H1 (cell line): Measurements from ENCODE around the gene GPR141. TPM values are rescaled to one million over a fixed set of nuclear protein-coding genes. Genes with fewer than 3 reads are reported as not detected.

Source experiments
- CTCF ChIA-PET: fragments of 300-600 bp; sonication (Branson Sonifier 250); formaldehyde crosslinking; loops from one replicate; lab custom pipeline; 2021; ENCODE audit not compliant: partially characterized antibody; lab: Charles Lee
- POLR2A ChIA-PET: fragments of 300-600 bp; sonication (Branson Sonifier 250); formaldehyde crosslinking; loops from one replicate; lab custom pipeline; 2021; ENCODE audit warnings: inconsistent platforms; ENCODE audit not compliant: partially characterized antibody; lab: Charles Lee
- DNase-seq, 2 experiments: peaks; one replicate each; pipeline versions ENCODE4 v3.0.0 to v3.0.0-alpha.2; 2010 to 2022; ENCODE audit warnings: low spot score in 2 of 2, low read depth in 1 of 2, mixed read lengths in 1 of 2
- FAIRE-seq: peaks from 2 replicates; lab custom pipeline; 2011; peaks lifted over from hg19 to GRCh38; lab: Jason Lieb, UNC
- H2AFZ ChIP-seq: 2 replicates; pipeline ENCODE4 v1.8.1; 2012; ENCODE audit warnings: low read length, inconsistent platforms
- H2AK5ac ChIP-seq: 2 replicates; pipeline ENCODE4 v1.6.1; 2013; ENCODE audit warnings: low read depth, low read length
- H2BK120ac ChIP-seq: replicated peaks from 2 replicates; pipeline ENCODE3; 2013; ENCODE audit warnings: low read depth, low read length, inconsistent platforms
- H2BK12ac ChIP-seq: 2 replicates; pipeline ENCODE4 v1.6.1; 2013; ENCODE audit warnings: low read depth, low read length
- H2BK15ac ChIP-seq: 2 replicates; pipeline ENCODE4 v1.6.1; 2013; ENCODE audit warnings: low read length
- H2BK20ac ChIP-seq: 2 replicates; pipeline ENCODE4 v1.6.1; 2013; ENCODE audit warnings: low read length
- H2BK5ac ChIP-seq: 2 replicates; pipeline ENCODE4 v1.6.1; 2013; ENCODE audit warnings: low read depth, low read length
- H3K14ac ChIP-seq: 2 replicates; pipeline ENCODE4 v1.6.1; 2013; ENCODE audit warnings: inconsistent platforms; ENCODE audit not compliant: insufficient read length
- H3K18ac ChIP-seq: 2 replicates; pipeline ENCODE4 v1.6.1; 2013; ENCODE audit warnings: low read length; ENCODE audit errors: extremely low read depth
- H3K23ac ChIP-seq: 2 replicates; pipeline ENCODE4 v1.6.1; 2013; ENCODE audit warnings: inconsistent platforms; ENCODE audit not compliant: insufficient read length
- H3K23me2 ChIP-seq: 2 replicates; pipeline ENCODE4 v1.6.1; 2013; ENCODE audit warnings: low read depth, low read length
- H3K27ac ChIP-seq: 2 replicates; pipeline ENCODE4 v1.6.1; 2011; ENCODE audit warnings: low read depth, low read length, inconsistent platforms
- H3K27me3 ChIP-seq, 4 experiments: replicated peaks in 1 of 4; 1 replicate in 1 of 4; 2 replicates in 3 of 4; pipeline versions ENCODE4 v1.6.1 to v1.8.1; 2011 to 2013; ENCODE audit warnings: low read length in 3 of 4, mild to moderate bottlenecking in 3 of 4, inconsistent platforms in 2 of 4, mixed read lengths in 2 of 4, moderate library complexity in 1 of 4; ENCODE audit not compliant: control insufficient read depth in 3 of 4, insufficient read depth in 3 of 4; ENCODE audit errors: extremely low read depth in 1 of 4
- H3K36me3 ChIP-seq, 4 experiments: 2 replicates each; pipeline versions ENCODE4 v1.6.1 to v1.8.1; 2011 to 2013; ENCODE audit warnings: mild to moderate bottlenecking in 4 of 4, low read length in 3 of 4, moderate library complexity in 2 of 4, control low read depth in 1 of 4, inconsistent platforms in 1 of 4; ENCODE audit not compliant: insufficient read depth in 4 of 4, control insufficient read depth in 2 of 4
- H3K4ac ChIP-seq: replicated peaks from 2 replicates; pipeline ENCODE3; 2013; ENCODE audit warnings: low read length, low read depth, mixed read lengths, inconsistent platforms; ENCODE audit not compliant: insufficient read length
- H3K4me1 ChIP-seq, 4 experiments: replicated peaks in 1 of 4; 1 replicate in 1 of 4; 2 replicates in 3 of 4; pipeline versions ENCODE4 v1.6.1 to v1.8.1; 2011 to 2013; ENCODE audit warnings: low read length in 3 of 4, inconsistent platforms in 2 of 4, mixed read lengths in 1 of 4; ENCODE audit not compliant: insufficient read depth in 4 of 4, control insufficient read depth in 3 of 4
- H3K4me2 ChIP-seq, 2 experiments: 2 replicates each; pipeline versions ENCODE4 v1.6.1 to v1.8.1; 2011 to 2013; ENCODE audit warnings: low read depth in 2 of 2, low read length in 2 of 2, control low read depth in 1 of 2, inconsistent platforms in 1 of 2, mild to moderate bottlenecking in 1 of 2; ENCODE audit not compliant: insufficient read depth in 1 of 2
- H3K4me3 ChIP-seq, 4 experiments: fragments of 200-600, 300-600 bp in 1 of 4; sonication (generic), shearing (Covaris generic), sonication (Bioruptor Twin) in 1 of 4; 2 replicates each; pipeline versions ENCODE4 v1.5.1 to v1.8.1; 2011 to 2016; ENCODE audit warnings: low read length in 4 of 4, low read depth in 3 of 4, control low read depth in 2 of 4, inconsistent platforms in 2 of 4, mild to moderate bottlenecking in 2 of 4, mixed read lengths in 1 of 4, moderate library complexity in 1 of 4; ENCODE audit not compliant: insufficient read depth in 2 of 4; ENCODE audit errors: extremely low read depth in 1 of 4
- H3K56ac ChIP-seq: replicated peaks from 2 replicates; pipeline ENCODE3; 2013; ENCODE audit warnings: low read depth, mild to moderate bottlenecking, mixed read lengths, low read length, inconsistent platforms; ENCODE audit not compliant: insufficient read length
- H3K79me1 ChIP-seq: 2 replicates; pipeline ENCODE4 v1.6.1; 2013; ENCODE audit warnings: low read depth, low read length, control low read depth
- H3K79me2 ChIP-seq, 2 experiments: 2 replicates each; pipeline versions ENCODE4 v1.6.1 to v1.8.1; 2012 to 2013; ENCODE audit warnings: low read length in 2 of 2, mild to moderate bottlenecking in 2 of 2, inconsistent platforms in 1 of 2; ENCODE audit not compliant: insufficient read depth in 2 of 2, control insufficient read depth in 1 of 2
- H3K9ac ChIP-seq, 4 experiments: replicated peaks in 1 of 4; 1 replicate in 1 of 4; 2 replicates in 3 of 4; pipeline versions ENCODE4 v1.6.1 to v1.8.1; 2011 to 2013; ENCODE audit warnings: low read depth in 3 of 4, low read length in 3 of 4, control low read depth in 2 of 4, mild to moderate bottlenecking in 2 of 4, moderate library complexity in 2 of 4, inconsistent platforms in 1 of 4; ENCODE audit errors: extremely low read depth in 1 of 4
- H3K9me3 ChIP-seq, 2 experiments: 2 replicates each; pipeline versions ENCODE4 v1.6.1 to v1.8.1; 2012 to 2013; ENCODE audit warnings: mild to moderate bottlenecking in 2 of 2, moderate library complexity in 2 of 2, control low read depth in 1 of 2, inconsistent platforms in 1 of 2, low read depth in 1 of 2, low read length in 1 of 2, mixed read lengths in 1 of 2; ENCODE audit not compliant: insufficient read depth in 2 of 2
- H4K20me1 ChIP-seq, 2 experiments: replicated peaks in 1 of 2; 2 replicates each; pipeline versions ENCODE3 to v1.8.1; 2011 to 2013; ENCODE audit warnings: inconsistent platforms in 2 of 2, low read length in 2 of 2, mild to moderate bottlenecking in 1 of 2; ENCODE audit not compliant: insufficient read depth in 2 of 2, control insufficient read depth in 1 of 2
- H4K5ac ChIP-seq: 2 replicates; pipeline ENCODE4 v1.6.1; 2013; ENCODE audit warnings: low read length, low read depth, mixed read lengths, inconsistent platforms; ENCODE audit not compliant: insufficient read length
- H4K8ac ChIP-seq: 2 replicates; pipeline ENCODE4 v1.8.0; 2013; ENCODE audit warnings: mild to moderate bottlenecking, moderate library complexity, low read length, inconsistent platforms; ENCODE audit not compliant: insufficient read depth; ENCODE audit errors: extremely low read depth
- H4K91ac ChIP-seq: replicated peaks from 2 replicates; pipeline ENCODE3; 2013; ENCODE audit warnings: low read length, mixed read lengths, inconsistent platforms; ENCODE audit not compliant: insufficient read length
- CBX5 ChIP-seq: fragments of 300-800, 300-1000 bp; sonication (generic); IDR thresholded peaks from 2 replicates; pipeline ENCODE4 v1.7.1; 2016; ENCODE audit warnings: antibody characterized with exemption, low read length, low read depth
- CBX8 ChIP-seq: fragments of 300-800, 300-1000 bp; sonication (generic); IDR thresholded peaks from 2 replicates; pipeline ENCODE4 v1.7.1; 2016; ENCODE audit warnings: low read depth, low read length, borderline replicate concordance
- CEBPB ChIP-seq: IDR thresholded peaks from 2 replicates; pipeline ENCODE4 v1.6.1; 2012; ENCODE audit warnings: low read depth, low read length
- CREB1 ChIP-seq: IDR thresholded peaks from 2 replicates; pipeline ENCODE4 v1.6.1; 2012; ENCODE audit warnings: inconsistent platforms
- EGR1 ChIP-seq: IDR thresholded peaks from 2 replicates; pipeline ENCODE4 v1.6.1; 2011; ENCODE audit warnings: low read depth, low read length, borderline replicate concordance
- JUN ChIP-seq: IDR thresholded peaks from 2 replicates; pipeline ENCODE4 v1.6.1; 2011; ENCODE audit warnings: low read depth, mild to moderate bottlenecking, improper control_type of control experiment, low read length
- KDM5A ChIP-seq: fragments of 200-600 bp; IDR thresholded peaks from 2 replicates; pipeline ENCODE4 v1.7.1; 2012; ENCODE audit warnings: mild to moderate bottlenecking, low read length, inconsistent platforms, mixed read lengths
- MAFK ChIP-seq: IDR thresholded peaks from 2 replicates; pipeline ENCODE4 v1.6.1; 2012; ENCODE audit warnings: low read depth, mild to moderate bottlenecking, improper control_type of control experiment, low read length
- PHF8 ChIP-seq: fragments of 200-600 bp; sonication (generic); conservative IDR thresholded peaks from 2 replicates; pipeline ENCODE4 v1.7.1; 2012; ENCODE audit warnings: low read depth, mild to moderate bottlenecking, inconsistent platforms, low read length, moderate library complexity
- POLR2A ChIP-seq, 2 experiments: IDR thresholded peaks; 1 replicate in 1 of 2; 2 replicates in 1 of 2; pipeline ENCODE4 v1.6.1; 2011; ENCODE audit warnings: low read depth in 2 of 2, low read length in 2 of 2, mild to moderate bottlenecking in 2 of 2; ENCODE audit errors: control extremely low read depth in 1 of 2
- SAP30 ChIP-seq: fragments of 300-600 bp; sonication (generic); IDR thresholded peaks from 2 replicates; pipeline ENCODE4 v1.7.1; 2012; ENCODE audit warnings: low read length, moderate library complexity, mild to moderate bottlenecking, inconsistent platforms; ENCODE audit not compliant: insufficient read depth, insufficient replicate concordance
- SIRT6 ChIP-seq: IDR thresholded peaks from one replicate; pipeline ENCODE4 v1.7.1; 2012; ENCODE audit warnings: low read length, inconsistent platforms
- SP1 ChIP-seq: IDR thresholded peaks from 2 replicates; pipeline ENCODE4 v1.6.1; 2011; ENCODE audit warnings: low read depth, low read length
- TBP ChIP-seq: IDR thresholded peaks from 2 replicates; pipeline ENCODE4 v1.6.1; 2011; ENCODE audit warnings: low read depth, low read length, improper control_type of control experiment
- TCF12 ChIP-seq: IDR thresholded peaks from 2 replicates; pipeline ENCODE4 v1.6.1; 2011; ENCODE audit warnings: low read depth, mild to moderate bottlenecking, low read length
- USF2 ChIP-seq: IDR thresholded peaks from 2 replicates; pipeline ENCODE4 v1.6.1; 2011; ENCODE audit warnings: low read length, improper control_type of control experiment
- WGBS, 2 experiments: shearing (Covaris generic) in 1 of 2; methylation state at CpG; one replicate each; pipeline versions ENCODE4 v1.1.6 to v1.1.7; 2013 to 2015; ENCODE audit warnings: low lambda C conversion rate in 2 of 2, mixed read lengths in 2 of 2, inconsistent platforms in 1 of 2, low coverage in 1 of 2, missing lambda C conversion rate in 1 of 2; ENCODE audit not compliant: insufficient replicate concordance in 2 of 2, insufficient coverage in 1 of 2, insufficient read length in 1 of 2; ENCODE audit errors: extremely low coverage in 1 of 2, missing lambda C conversion rate in 1 of 2; 5-methylcytosine and 5-hydroxymethylcytosine counted together
- polyA plus RNA-seq, 7 experiments: library from polyadenylated mRNA; depleted of rRNA in 3 of 7; stranded (reverse) in 5 of 7; unstranded in 2 of 7; fragments of >200 nt in 5 of 7; fragments of 200-250 nt in 2 of 7; gene quantifications; 1 replicate in 5 of 7; 2 replicates in 1 of 7; 4 replicates in 1 of 7; pipeline versions ENCODE4 v1.2.1 to v1.2.3, GENCODE V29; 2011 to 2013; ENCODE audit warnings: missing spikeins in 2 of 7, mixed read lengths in 2 of 7
- total RNA-seq: library from RNA; stranded (reverse); fragmentation: NEBNext Ultra II Directional; extraction: Animal tissue kit (Norgen Biotek cat#: 25700); gene quantifications from 2 replicates; pipeline ENCODE4 v1.2.1, GENCODE V29; 2021

Gene GPR141
- total and polyA plus RNA-seq, 2 of the 8 experiments (the other 6 are each of a cell fraction or from before 2014, with no cell fraction given): 0.45 to 1.0 TPM

- no peak overlapping the region for H3K4ac ChIP-seq
- no peak for TF ChIP-seq JUN
- no peak for TF ChIP-seq POLR2A (IDR thresholded peaks at IDR 0.05; ENCODE audit: control extremely low read depth in 1 of 2, low read depth in 2 of 2, low read length in 2 of 2)
- TF ChIP-seq TBP: no peak
- TF ChIP-seq KDM5A: no peak
- TF ChIP-seq USF2: no peak
- no peak for TF ChIP-seq SIRT6
- no peak for TF ChIP-seq SP1
- no peak for TF ChIP-seq SAP30
- no peak for TF ChIP-seq TCF12
- TF ChIP-seq MAFK: no peak
- TF ChIP-seq CEBPB: no peak
- no peak for TF ChIP-seq CBX8
- no peak for TF ChIP-seq EGR1
- TF ChIP-seq CBX5: no peak
- TF ChIP-seq CREB1: no peak
- no peak for TF ChIP-seq PHF8
- TF ChIP-seq, all 59 proteins: peak for 0
- Histone ChIP-seq H2BK5ac (no peak overlapping the region), H3K79me1 (no peaks in the 10 kb centered on the region), H3K9ac (no peak overlapping the region), H2BK12ac (no peak overlapping the region), H2AFZ (no peak overlapping the region), H2BK20ac (no peak overlapping the region), H2AK5ac (no peak overlapping the region), H4K20me1 (no peaks in the 10 kb centered on the region), H3K4me1 (no peaks in the 10 kb centered on the region; a peak in 1 of 7 replicates), H3K9me3 (no peaks in the 10 kb centered on the region), H3K23me2 (no peaks in the 10 kb centered on the region; the same call in 1 of the 2 replicates), H2BK15ac (no peak overlapping the region), H3K56ac (no peak overlapping the region), H3K79me2 (no peaks in the 10 kb centered on the region), H4K91ac (no peak overlapping the region), H3K27me3 (no peaks in the 10 kb centered on the region), H3K14ac (no peak overlapping the region), H2BK120ac (no peak overlapping the region), H3K4me2 (no peak overlapping the region), H3K36me3 (no peaks in the 10 kb centered on the region), H4K8ac (no peak overlapping the region), H3K27ac (no peak overlapping the region), H3K23ac (no peak overlapping the region), H3K18ac (no peak overlapping the region), H3K4me3 (no peak overlapping the region), H4K5ac (no peak overlapping the region)
- FAIRE-seq: no peak
- ChIA-PET CTCF (interaction anchor here (0.6 to 1.6 kb wide), 5 partner anchors 9 to 212 kb away, joined by 3 to 6 read pairs (median 3); no protein-coding TSS in a partner anchor), POLR2A (no interaction called here)
- no peak for DNase-seq
- 85% methylated on average over 1 of the region's 1 CpG; no CpG with 5 or more reads in 1 of the 2 experiments for WGBS, 2 experiments
Observed at GRCh38 chr7:37719077-37719476, 35.5 kb downstream of the GPR141 start.
